GM15510 (cell line): ENCODE measurements around the gene PTH1R.

Experiments used
- POLR2A ChIP-seq: IDR thresholded peaks from 3 replicates; pipeline ENCODE4 v1.6.1; 2011; ENCODE audit warnings: borderline replicate concordance; ENCODE audit not compliant: insufficient read length; ENCODE audit errors: extremely low read depth

PTH1R gene

DNA sequence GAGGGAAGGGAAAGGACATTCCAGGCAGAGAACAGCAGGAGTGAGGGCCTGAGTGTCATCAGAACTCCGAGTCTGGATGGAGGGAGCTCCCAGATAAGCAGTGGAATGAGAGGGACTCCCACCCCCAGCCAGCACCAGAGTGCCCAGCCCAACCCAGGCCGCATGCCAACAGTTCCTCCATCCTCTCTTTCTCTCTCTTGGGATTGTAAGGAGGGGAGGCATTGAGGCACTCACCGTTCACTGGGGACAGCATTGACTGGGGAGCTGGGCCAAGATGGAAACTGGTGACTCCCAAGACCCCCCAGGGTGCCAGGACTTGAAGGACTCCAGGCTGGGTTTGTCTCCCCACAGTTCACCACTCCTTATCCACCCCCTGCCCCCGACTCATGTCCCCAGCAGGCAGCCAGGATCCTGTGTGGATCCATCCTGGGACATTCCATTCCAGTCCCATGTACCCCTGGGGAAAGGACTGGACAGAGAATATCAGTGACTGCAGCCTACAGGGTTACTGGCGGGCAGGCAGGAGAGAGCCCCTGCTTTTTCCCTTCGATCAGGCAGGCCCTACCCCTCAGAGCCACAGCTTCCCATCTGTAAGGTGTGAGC is 15.7 kb downstream of the PTH1R start:
- TF ChIP-seq POLR2A = no peak

DNA sequence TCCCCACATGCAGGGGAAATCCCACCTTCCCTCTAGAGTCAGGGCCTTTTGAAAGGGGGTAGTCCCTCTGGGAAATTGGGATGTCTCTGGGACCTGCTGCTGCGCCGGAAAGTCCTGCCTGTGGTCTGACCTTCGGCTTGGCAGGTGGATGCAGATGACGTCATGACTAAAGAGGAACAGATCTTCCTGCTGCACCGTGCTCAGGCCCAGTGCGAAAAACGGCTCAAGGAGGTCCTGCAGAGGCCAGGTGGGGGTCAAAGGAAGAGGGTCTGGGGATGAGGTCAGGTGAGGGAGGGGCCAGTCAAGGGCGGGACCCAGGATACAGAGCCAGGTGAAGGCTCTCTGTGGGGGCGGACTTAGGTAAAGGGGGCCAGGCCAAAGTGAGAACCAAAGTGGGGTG is 16.2 kb downstream of the PTH1R start:
- no peak for TF ChIP-seq POLR2A

DNA sequence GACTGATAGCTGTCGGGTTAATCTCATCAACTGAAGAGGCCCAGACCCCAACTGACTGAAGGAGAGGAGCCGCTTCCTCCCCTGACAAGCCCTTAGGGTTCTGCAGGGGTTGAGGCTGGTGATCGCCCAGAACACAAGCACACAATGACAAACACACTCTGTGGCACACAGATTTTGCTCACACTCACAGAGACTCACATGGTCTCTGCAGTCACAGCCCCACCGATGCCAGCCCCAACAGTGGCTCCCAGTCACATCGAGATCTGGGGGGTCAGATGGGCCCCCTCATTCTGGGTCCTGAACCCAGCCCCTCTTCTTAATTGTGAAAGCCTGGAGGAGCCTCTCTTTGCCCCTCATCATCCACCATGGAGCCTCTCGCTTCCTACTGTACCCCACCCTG is 16.7 kb downstream of the PTH1R start:
- TF ChIP-seq POLR2A = no peak

- no peak for TF ChIP-seq POLR2A
Measured at GRCh38 chr3:46895204-46895660, 17.7 kb downstream of the PTH1R start.

GRCh38 chr3:46895761-46896160 is 18.2 kb downstream of the PTH1R start:
- TF ChIP-seq POLR2A = no peak

DNA sequence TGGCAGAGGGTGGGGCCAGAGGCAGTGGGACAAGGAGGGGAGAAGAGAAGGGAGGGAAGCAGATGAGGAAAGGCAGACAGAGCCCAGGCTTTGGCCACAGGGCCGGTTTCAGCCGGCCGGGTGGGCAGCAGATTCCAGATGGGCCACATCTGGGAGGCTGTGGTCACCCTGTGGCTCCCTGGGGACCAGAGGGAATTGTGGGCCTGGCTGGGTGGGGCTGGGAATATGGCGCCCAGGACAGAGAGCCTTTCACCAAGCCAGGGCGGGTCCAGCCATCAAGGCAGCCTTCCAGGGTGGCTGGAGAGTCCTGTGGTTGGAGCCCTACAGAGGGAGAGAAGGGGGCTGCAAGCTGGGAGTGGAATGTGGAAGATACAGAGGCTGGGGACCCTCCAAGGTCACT is 18.9 kb downstream of the PTH1R start:
- no peak for TF ChIP-seq POLR2A

DNA sequence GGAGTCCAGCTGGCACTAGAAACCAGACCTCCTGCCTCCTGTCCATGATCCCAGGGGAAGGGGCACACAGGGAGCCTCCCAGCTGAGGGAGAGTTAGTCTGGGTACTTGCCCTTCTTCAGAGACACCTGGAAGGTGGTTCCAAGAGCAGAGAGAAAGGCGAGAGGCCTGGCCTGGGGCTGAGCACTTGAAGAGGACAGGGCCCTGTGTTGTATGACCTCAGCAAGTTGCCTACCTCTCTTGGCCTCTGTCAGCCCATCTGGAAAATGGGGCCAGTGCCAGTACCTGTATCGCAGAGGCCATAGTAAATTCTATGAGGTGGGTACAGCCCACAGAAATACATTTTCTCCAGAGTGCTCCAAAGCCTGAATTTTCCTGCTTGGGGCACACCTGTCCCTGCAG is 19.5 kb downstream of the PTH1R start:
- TF ChIP-seq POLR2A = no peak

- TF ChIP-seq POLR2A = no peak
Measured at GRCh38 chr3:46897829-46898320, 20.4 kb downstream of the PTH1R start.

GRCh38 chr3:46898321-46899150 is 21.0 kb downstream of the PTH1R start:
- no peak for TF ChIP-seq POLR2A

- TF ChIP-seq POLR2A = no peak
Measured at GRCh38 chr3:46899151-46900006, 21.9 kb downstream of the PTH1R start.

DNA sequence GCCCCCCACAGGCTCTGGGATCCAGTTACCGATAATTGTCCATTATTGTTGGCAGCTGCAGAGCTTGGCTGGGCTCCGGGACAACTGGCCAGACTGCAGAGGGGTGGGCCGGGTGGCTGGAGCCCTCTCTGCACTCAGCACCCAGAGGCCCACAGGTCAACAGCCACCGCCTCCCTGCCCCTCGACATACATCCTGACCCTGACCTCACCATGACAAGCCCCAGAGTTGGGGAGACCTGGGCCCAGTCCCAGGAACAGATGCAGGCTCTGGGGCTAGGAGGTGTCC is 22.4 kb downstream of the PTH1R start:
- no peak for TF ChIP-seq POLR2A

DNA sequence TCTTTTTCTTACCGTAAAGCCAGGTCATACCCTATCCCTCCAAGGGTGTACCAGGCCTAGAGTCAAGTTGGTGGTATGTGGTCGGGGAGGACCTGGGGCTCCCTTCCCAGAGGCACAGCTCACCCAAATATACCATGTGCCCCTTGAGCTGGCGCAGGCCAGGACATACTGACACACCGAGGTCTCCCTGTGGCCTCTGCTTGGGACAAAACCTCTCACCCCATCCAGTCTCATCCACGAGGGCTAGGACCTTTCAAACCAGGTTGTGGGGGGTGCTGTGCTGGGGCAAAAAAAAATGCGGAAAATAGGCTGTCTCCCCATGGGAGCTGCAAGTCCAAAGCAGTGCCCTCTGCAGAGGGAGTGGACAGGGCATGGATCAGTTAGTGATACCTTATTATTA is 22.8 kb downstream of the PTH1R start:
- no peak for TF ChIP-seq POLR2A

DNA sequence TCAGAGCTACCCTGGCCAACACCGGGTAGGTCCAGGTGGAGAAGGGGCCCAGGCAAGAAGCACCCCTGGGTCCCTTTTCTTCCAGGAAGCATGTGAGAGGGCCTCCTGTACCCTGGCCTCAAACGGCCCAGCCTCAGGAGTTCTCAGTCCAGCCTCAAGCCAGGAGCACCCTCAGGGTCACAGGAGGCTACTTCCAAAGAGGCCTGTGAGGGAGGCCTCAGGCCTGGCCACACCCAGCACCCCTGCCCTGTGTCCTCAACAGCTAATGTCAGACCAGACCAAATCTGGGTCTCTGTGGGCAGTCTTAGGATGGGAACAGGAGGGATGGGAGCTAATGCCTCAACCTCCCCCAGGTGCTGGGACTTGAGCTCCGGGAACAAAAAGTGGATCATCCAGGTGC is 23.5 kb downstream of the PTH1R start:
- no peak for TF ChIP-seq POLR2A

- no peak for TF ChIP-seq POLR2A
Measured at GRCh38 chr3:46901591-46902187, 24.2 kb downstream of the PTH1R start.

GRCh38 chr3:46902188-46902631 is 24.7 kb downstream of the PTH1R start:
- no peak for TF ChIP-seq POLR2A
